Omental fat pad (tissue), 4 donors: ENCODE measurements around the gene TIMM8A. TPM values are rescaled to one million over a fixed set of nuclear protein-coding genes. Genes with fewer than 3 reads are reported as not detected.

ENCODE experiments used
- ATAC-seq: fragments of 150-250 bp; one replicate; pipeline ENCODE4 v1.9.1; 2016; ENCODE audit warnings: mild to moderate bottlenecking, moderate library complexity; ENCODE audit not compliant: low FRiP score
- DNase-seq: peaks from one replicate; pipeline ENCODE4 v3.0.0-alpha.2; 2019; ENCODE audit warnings: low spot score
- CTCF ChIP-seq, 3 donors: fragments of 450-650 bp; IDR thresholded peaks; one replicate each; pipeline ENCODE4 v1.5.1; 2016 to 2017; ENCODE audit warnings: antibody characterized with exemption in 3 of 3, mild to moderate bottlenecking in 3 of 3, moderate library complexity in 2 of 3
- total RNA-seq, 4 donors: library from RNA; depleted of rRNA; stranded (reverse); fragments of >200 nt; gene quantifications; one replicate each; pipeline ENCODE4 v1.1.0, GENCODE V29; 2016

The TIMM8A gene
- total RNA-seq, 4 donors from 2014 or later: 4.3 to 16.3 (median 5.5) TPM

GRCh38 chrX:101377547-101377946 is 29.0 kb upstream of the TIMM8A start:
- ATAC-seq: no peak
- no peak for TF ChIP-seq CTCF (IDR thresholded peaks at IDR 0.05)
- no peak for DNase-seq

- no peak for ATAC-seq
- no peak for TF ChIP-seq CTCF (IDR thresholded peaks at IDR 0.05)
- no peak for DNase-seq
Observed at GRCh38 chrX:101370888-101371504, 22.5 kb upstream of the TIMM8A start.

GRCh38 chrX:101369687-101370086 is 21.1 kb upstream of the TIMM8A start:
- ATAC-seq (no peak), DNase-seq (no peak)
- no peak for TF ChIP-seq CTCF (IDR thresholded peaks at IDR 0.05)

- ATAC-seq (no peak), DNase-seq (no peak)
- no peak for TF ChIP-seq CTCF (IDR thresholded peaks at IDR 0.05)
Observed at GRCh38 chrX:101368800-101369199, 20.3 kb upstream of the TIMM8A start.

GRCh38 chrX:101365301-101365795 is 16.8 kb upstream of the TIMM8A start:
- TF ChIP-seq CTCF (IDR thresholded peaks at IDR 0.05): no peak
- ATAC-seq (no peak), DNase-seq (no peak)

GRCh38 chrX:101362757-101363156 is 14.2 kb upstream of the TIMM8A start:
- ATAC-seq (no peak), DNase-seq (no peak)
- no peak for TF ChIP-seq CTCF (IDR thresholded peaks at IDR 0.05)

GRCh38 chrX:101362116-101362515 is 13.6 kb upstream of the TIMM8A start:
- no peak for ATAC-seq
- TF ChIP-seq CTCF (IDR thresholded peaks at IDR 0.05): no peak
- DNase-seq: no peak
